NCI-H1436 (cell line): Measurements from ENCODE around the gene PLPP3.

ENCODE experiments used
- DNase-seq: peaks from one replicate; lab custom pipeline; 2025; lab: John Stamatoyannopoulos, UW

PLPP3 gene

GRCh38 chr1:56520016-56520601 is 59.3 kb downstream of the PLPP3 start:
- no peak for DNase-seq

- DNase-seq: no peak
Observed at GRCh38 chr1:56517404-56518130, 61.8 kb downstream of the PLPP3 start.

- DNase-seq: no peak
Observed at GRCh38 chr1:56516539-56517252, 62.7 kb downstream of the PLPP3 start.

GRCh38 chr1:56515898-56516538 is 63.3 kb downstream of the PLPP3 start:
- no peak for DNase-seq

GRCh38 chr1:56512724-56513494 is 66.5 kb downstream of the PLPP3 start:
- no peak for DNase-seq

- DNase-seq: no peak
Observed at GRCh38 chr1:56511766-56512165, 67.6 kb downstream of the PLPP3 start.

GRCh38 chr1:56511364-56511763 is 68.0 kb downstream of the PLPP3 start:
- no peak for DNase-seq

- no peak for DNase-seq
Observed at GRCh38 chr1:56510642-56511021, 68.7 kb downstream of the PLPP3 start.

- DNase-seq: no peak
Observed at GRCh38 chr1:56509713-56510641, 69.4 kb downstream of the PLPP3 start.

- no peak for DNase-seq
Observed at GRCh38 chr1:56508523-56508983, 70.8 kb downstream of the PLPP3 start.

- DNase-seq: no peak
Observed at GRCh38 chr1:56507925-56508522, 71.3 kb downstream of the PLPP3 start.

- DNase-seq: no peak
Observed at GRCh38 chr1:56506951-56507491, 72.3 kb downstream of the PLPP3 start.

GRCh38 chr1:56505792-56506743 is 73.3 kb downstream of the PLPP3 start:
- no peak for DNase-seq

GRCh38 chr1:56502700-56503245 is 76.6 kb downstream of the PLPP3 start:
- no peak for DNase-seq

GRCh38 chr1:56501888-56502287 is 77.5 kb downstream of the PLPP3 start:
- no peak for DNase-seq

- no peak for DNase-seq
Observed at GRCh38 chr1:56501426-56501825, 77.9 kb downstream of the PLPP3 start.

GRCh38 chr1:56496821-56497772 is 82.3 kb downstream of the PLPP3 start:
- no peak for DNase-seq
